GM19452 (cell line): ENCODE results near the gene TSPOAP1.
"Not testable (repeated sequence)": the region's sequence is repeated elsewhere in the genome, so short reads cannot be mapped to it uniquely, and the experiment has no call there.

Source experiments
- ATAC-seq: cut with Tn5 transposase; IDR thresholded peaks from one replicate; pipeline ENCODE4 v1.9.1; 2021; ENCODE audit not compliant: unreplicated experiment

TSPOAP1 gene

DNA sequence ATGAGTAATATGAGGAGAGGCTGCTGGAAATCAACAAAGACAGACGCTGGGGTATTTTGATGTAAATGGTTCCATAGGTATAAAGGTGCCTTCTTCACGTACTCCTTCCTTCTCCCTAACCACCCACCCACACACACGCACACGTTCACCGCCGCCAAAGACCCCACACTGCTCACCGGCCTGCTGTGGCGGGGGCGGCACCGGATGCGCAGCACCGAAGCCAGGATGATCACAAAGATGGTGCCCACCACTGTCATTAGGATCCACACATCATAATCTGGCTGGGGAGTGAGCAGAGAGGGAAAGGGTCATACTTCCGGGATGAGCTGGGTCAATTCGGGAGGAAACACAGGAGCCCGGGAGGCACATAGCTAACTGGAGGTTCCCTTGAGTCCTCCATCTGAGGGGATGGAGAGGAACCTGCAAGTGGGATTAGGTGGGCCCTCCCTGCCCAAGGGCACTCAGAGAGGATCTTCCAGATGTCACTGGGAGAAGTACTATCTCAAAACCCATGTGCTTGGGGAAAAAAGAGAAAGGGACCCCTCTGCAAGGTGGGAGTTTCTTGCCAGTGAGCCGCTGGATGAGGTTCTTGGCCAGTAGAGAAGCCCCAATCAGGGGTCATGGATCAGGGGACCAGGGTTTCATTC lies 33.9 kb upstream of the TSPOAP1 start:
- no peak for ATAC-seq

DNA sequence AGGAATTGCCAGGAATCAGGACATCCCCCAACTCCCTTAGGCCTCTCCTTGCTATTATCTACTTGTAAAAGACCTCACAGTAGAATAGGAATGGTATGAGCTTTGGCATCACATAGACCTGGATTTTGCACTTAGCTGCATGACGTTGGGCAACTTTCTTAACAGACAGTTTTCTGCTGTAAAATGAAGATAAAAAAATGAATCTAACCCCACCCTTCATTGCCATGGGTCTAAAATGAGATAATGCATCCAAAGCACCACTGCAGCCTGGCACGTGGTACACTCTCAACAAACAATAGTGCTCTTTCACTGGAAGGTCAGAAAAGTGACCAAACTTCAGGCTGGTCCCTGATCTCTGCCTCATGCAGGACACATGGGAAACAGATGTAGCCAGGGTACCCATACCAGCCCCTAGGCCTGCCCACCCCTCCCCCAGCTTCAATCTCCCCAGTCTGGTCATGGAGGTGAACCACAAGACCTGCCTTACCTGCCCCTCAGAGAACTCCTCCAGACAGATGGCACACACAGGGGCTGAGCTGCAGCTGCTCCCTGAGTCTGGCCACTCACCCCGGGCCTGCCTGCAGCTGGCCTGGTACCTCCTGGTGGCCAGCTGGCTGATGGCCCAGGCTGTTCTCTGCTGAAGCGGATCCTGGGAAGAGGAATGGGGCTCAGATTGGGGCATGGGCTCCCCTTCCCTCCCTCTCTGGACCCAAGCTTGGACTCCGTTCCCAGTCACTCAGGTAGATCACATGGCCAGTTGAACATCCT lies 31.9 kb upstream of the TSPOAP1 start:
- no peak for ATAC-seq

DNA sequence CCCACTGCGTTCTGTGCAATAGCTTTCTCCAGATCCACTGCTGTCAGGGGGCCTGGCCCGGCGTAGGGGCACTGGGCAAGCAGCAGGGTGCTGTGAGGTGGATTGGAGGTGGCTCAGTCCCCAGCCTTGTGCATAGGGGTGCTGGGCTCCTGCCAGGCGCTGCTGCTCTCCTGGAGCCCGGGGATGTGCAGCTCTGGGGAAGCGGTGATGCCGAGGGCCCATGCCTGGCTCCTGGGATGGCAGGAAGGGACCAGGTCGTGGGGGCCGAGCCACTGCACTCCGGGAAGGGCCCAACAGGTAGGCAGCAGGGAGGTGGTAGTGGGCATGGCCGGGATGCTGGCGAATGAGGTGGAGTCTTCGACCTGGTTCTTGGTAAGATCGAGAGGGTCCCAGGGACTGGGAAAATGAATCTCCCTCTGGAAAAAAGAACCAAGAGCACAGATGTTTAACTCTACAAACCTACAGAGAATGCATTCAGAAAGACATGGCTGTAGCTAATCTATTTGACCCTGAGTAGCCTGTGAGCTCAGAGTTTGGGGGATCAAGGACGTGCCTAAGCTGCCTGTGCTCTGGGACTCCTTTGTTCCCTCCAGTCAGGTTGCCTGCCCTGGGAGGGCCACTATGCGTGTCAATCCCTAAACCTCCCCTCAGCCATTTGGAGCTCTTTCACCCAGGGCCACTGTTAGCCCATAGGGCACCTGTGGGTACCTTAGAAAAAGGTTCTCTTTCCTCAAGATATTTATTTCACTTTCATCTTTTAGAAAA lies 30.0 kb upstream of the TSPOAP1 start:
- ATAC-seq: no peak

DNA sequence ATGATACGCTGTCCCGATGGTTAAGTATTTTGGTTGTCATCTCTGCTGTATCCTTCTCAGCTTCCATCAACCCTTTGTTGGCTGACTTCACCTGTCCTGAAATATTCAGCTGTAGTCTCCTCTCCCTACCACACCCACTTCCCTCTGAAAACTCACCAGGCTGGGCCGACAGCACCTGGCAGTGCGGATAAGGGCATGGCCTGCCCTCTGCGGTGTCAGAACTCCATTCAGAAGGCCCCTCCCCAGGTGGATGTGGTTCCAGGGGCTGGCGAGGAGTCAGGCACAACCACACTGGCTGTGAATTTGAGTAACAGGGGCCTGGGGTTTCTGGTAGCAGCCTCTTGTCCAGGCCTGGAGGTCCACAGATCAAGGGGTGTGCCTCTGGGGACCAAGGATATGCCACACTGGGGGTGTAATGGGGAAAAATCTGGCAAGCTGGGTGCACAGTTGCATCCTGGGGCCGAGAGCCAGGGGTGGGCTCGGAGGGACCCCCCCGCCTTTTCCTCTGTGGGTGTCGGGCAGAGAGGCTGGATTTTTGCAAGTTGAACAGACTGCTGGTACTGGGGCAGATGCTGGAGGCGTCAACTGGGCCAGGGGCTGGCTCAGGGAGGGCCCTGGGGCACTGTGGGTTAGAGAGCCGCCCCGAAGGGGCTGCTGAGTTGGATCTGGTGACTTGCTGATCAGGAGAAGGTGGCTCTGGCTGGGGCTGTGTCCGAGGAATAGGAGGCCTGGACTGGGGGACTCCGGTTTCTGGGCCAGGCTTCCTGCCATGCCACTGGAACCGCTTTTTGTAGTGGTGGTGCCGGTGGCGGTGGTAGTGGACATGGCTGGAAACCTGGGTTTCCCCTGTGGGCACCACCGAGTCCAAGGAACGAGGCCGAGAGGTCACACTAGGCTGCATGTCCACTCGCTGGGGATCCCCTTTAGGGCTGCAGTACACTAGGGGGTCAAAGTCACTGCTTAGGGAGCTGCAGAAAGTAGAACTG lies 29.0 kb upstream of the TSPOAP1 start:
- no peak for ATAC-seq

DNA sequence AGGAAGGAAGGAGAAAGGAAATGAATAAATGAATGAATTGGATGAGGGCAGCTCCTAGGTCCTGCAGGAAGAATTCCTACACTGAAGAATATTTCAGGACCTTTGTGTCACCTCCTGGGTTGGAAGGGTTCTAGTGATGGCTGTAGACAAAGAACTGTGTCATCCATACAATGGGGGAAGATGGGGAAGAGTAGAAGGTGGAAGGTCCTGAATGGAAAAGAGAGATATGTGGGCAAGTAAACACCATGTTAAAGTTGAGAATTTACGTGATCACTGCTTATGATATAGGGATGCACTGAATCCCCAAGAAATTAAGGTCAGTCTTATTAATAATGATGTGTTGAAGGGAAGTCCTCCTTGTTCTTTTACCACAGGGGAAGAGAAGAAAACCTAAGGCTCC lies 27.6 kb upstream of the TSPOAP1 start:
- ATAC-seq: no peak

DNA sequence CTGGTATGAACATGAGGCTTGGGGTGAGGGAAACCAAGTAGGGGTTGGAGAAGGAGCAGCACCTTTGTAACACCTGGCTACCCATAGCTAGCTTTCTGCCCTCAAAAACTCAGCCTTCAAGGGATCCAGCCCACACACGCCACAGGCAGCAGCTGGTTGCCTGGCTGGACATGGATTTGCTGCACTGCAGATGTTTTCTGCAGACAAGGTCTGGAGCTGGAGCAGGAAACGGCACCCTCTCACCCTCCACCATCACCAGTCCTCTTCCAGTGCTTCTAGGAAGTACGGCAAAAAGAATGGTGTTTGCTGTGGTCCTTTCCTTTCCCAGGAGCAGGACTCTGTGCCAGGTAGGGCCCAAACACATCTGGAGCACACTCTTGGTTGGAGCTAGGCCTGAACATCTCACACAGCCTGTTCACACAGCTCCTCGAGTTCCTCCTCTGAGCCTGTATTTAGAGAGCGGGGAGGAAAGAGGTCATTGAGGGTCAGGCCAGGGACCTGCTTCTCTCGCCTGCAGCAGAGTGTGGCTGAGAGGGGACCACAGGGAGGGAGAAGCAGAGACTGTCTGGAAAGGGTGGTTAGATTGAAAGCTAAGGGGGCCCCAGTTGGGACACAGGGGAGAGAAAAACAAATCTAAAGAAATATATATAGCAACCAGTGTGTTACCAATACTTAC lies 26.1 kb upstream of the TSPOAP1 start:
- no peak for ATAC-seq

DNA sequence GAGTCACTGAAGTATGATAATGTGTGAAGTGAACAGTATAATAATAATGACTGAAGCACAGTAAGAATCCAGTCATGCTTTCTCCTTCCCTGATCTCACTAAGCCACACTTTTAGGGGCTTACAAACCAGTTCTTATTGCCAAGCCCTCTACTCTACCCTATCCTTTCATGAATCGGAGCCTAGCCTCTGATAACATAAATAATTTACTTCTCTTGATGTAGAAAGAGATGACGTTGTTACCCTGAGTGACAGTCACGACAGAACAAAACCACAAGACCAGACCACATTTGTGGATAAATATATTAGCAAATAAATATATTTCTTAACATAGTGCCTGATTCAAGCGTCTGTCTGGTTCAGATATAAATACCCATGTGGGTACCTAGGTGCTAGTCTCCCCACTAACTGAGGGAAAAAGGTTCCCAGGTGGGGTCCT lies 24.8 kb upstream of the TSPOAP1 start:
- ATAC-seq: no peak

DNA sequence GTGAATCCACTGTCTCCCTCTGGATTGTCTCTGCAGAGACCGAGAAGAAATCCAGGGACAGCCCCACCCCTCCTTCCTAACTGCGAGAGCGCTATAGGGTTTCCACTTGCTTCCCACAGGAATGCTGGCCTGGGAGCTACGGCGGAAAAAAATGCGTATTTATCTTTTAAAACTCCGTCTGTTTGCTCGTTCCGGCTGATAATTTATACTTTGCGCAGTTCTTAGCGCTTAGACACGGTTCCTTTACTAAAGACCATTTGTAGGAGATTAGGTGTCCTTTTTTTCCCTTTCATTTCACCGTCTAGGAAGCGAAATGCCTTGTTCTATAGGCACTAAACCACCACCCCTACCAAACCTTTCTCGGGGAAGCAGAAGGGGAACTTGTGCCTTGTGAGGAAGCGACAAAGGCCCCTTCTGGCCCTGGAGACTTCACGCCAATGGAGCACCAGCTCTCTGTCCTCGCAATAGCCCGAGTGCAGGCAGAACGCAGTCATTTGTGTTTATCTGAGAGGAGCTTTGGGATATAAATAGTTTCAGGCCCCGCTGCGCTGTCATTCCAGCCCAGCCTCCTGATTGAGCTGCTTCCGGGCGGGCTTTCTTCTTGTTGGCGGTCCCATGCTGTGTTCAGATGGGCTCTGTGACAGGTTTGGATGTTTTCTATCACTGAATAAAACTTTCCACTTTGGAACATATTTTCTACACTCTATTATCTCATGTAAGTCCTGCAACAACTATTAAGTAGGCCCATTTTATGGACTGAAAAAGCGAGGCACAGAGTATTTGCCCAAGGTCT lies 24.2 kb upstream of the TSPOAP1 start:
- no peak for ATAC-seq

DNA sequence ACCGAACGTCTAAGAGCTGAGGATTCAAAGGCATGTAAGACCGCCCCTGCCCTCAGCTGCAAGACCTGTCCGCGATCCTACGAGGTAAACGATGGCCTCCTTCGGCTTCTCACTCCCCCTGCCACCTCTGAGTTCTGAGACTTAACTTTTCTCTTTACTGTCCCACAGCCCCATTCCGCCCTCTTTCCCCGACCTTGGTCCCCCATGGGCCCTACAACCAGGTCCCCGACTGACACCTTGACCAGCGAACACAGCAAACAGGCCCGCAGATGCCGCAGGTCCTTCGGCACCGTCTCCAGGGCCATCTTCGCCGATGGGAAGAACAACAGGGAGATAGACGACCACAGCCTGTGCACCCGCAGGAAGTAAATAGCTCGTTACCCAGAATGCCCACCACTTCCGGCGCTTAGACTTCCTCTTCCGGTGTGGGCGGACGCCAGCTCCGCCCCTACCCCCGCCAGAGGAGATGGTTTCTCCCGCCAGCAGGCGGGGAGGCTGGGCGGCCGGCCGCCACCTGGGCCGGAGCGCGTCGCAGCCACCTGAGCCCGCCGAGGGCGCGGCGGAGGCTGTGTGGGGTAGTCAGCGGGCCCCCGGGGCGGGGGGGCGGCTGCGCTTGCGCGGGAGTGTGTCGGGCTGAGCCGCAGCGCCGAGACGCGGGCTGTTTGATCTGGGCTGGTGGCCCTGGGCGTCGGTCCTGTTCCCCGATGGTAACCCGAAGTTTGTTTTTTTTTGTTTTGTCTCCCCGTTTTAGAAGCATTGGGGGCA lies 23.4 kb upstream of the TSPOAP1 start, which contains the start of gene SUPT4H1:
Gene SUPT4H1, minus strand, starts transcription at position 371 of the 765 bp plus-strand sequence. Its CDS starts 66 bp downstream, at position 305.
- peak; percentile 93 for ATAC-seq

DNA sequence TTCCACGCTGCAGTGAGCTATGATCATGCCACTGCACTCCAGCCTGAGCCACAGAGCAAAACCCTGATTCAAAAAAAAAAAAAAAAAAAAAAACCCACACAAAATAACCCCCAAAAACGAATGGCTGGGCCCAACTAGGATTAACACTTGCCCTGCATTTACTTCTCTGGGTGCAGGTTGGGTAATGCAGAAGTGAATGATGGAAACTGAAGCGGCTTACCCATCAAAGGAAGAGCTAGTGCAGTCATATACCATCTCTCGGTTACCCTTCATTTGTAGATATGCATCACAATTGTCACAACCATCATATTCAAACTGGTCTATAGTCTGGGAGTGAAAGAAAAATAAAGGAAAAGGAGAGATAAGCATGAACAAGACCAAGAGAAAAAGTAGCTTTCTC lies 22.6 kb upstream of the TSPOAP1 start:
- ATAC-seq: no peak

DNA sequence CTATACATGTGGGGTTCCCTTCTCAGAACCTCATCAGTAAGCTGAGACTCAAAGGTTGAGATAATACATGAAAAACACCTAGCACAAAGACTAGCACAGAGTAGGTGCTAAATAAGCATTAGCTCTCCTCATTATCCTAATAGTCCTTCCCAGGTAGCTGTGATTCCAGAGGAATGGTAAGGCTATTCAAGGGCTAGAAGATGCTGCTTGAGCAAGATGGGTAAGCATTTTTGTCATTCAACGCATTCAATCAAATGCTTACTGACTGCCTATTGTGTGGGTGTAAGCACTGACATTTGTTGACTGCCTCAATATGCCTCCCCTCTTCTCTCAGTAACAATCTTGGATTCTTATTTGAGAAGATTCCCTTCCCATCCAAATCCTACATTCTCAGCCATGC lies 19.4 kb upstream of the TSPOAP1 start:
- ATAC-seq: no peak

DNA sequence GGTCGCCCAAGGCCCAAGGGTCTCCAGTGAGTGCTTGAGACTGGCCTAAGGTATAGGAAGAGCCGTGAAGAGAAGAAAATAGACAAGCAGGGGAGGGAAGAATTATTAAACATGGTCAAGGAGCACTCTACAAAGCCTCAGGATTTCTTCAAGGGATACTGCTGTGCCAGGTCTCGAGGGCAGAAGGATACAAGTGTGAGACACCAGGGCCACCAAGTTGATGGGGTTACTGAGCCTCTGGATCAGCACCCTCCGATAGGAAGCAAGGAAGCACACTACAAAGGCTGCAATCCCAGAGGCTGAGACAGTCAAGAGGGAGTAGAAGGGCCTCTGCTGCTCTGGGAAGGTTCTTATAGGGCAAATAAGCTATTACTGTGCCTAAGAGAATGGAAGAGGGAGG lies 16.9 kb upstream of the TSPOAP1 start:
- no peak for ATAC-seq

DNA sequence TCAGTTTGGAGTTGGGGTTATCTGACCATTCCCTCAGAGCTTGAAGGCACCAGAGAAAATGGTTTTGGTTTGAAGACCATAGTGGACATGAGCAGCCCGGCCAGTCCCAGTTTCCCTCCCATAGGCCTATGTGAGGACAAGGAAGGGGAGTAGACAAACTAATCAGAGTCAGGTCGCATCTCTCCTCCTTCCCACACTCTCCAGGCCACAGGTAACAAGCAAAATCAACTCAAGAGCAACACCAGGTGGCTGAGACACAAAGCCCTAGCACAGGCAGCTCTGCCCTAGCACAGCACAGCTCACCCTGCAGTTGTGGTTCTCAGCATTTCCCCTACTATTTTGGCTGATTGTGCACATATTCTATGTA lies 16.2 kb upstream of the TSPOAP1 start:
- ATAC-seq: peak; percentile 40

DNA sequence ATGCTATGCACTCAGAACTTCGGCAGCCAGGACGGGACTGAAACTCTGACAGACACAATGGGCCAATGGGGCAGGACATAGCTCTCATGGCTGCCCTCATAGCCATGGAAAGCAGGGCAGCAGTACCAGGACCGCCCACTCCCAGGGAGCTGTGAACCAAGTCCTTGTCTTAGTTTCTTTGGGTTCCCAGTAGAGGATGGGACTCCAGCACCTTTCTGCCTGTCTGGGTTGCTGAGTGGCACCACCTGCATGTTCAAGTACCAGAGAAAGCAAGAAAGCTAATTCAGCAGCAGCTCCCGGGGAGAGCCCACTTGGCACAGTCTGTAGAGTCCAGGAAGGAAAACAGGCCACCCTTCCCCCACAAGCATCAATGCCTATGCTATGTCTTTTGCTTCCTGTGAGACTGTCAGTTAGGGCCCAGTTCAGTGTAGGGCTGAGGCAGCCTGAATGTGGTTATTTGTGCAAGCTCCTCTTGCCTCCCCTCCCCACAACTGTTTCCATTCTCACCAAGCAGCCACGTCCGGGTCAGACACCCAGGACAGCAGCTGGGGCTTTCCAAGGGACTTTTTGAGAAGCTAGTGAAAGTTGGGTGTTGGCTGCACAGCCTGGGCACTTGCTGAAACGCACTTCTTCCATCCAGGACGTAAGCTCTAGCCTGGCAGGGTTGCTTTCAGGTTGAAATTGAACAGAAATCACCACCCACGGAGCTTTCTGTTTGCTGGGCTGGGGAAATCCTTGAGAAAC lies 15.6 kb upstream of the TSPOAP1 start:
- peak; percentile 77 for ATAC-seq

DNA sequence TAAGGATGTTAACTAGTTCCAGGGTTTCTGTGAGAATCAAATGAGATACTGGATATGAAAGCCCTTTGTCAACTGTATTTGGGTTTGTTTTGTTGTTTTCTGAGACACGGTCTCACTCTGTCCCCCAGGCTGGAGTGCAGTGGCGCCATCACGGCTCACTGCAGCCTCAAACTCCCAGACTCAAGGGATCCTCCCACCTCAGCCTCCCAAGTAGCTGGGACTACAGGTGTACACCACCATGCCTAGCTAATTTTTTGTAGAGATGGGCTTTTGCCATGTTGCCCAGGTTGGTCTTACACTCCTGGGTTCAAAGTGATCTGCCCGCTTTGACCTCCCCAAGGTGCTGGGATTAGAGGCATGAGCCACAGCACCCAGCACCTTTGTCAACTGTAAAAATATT lies 14.5 kb upstream of the TSPOAP1 start:
- ATAC-seq: no peak

DNA sequence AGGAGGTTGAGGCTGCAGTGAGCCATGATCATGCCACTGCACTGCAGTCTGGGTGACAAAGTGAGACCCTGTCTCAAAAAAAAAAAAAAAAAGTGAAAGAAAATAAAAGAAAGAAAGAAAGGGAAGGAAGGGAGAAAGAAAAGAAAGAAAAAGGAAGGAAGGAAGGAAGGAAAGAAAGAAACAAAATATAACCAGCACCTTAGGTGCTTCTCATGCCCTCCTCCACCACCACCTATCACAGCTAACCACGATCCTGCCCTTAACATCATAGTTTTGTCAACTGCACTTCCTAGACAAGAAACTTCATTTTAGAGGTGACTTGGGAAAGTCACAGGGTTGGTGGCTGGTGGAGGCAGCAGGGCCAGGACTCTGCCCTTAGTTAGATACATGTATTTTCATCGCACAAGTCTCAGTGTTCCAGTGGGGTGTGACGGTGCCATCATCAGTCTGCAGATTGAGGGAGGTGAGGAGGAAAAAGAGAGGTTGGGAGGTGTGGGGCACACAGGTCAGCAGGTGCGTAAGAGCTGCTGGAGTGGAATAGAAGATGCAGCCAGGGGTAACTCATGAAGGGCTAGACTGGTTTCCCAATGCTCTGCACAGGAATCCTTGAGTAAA lies 13.4 kb upstream of the TSPOAP1 start:
- ATAC-seq: no peak

DNA sequence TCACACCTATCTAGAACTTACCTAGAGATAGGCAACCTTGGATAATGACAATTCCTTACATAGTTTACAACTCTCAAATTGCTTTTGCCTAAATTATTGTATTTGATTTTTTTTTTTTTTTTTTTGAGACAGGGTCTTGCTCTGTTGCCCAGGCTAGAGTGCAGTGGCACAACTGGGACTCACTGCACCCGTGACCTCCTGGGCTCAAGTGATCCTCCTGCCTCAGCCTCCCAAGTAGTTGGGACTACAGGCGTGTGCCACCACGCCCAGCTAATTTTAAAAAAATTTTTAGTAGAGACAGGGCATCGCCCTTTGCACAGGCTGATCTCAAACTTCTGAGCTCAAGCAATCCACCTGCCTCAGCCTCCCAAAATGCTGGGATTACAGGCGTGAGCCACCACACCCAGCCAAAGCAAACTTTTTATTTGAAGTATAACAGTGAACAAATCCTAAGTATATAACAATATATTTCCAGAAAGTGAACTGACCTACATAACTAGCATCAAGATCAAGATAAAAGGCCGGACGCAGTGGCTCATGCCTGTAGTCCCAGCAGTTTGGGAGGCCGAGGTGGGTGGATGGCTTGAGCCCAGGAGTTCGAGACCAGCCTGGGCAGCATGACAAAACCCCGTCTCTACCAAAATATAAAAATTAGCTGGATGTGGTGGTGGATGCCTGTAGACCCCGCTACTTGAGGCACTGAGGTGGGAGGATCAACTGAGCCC lies 12.7 kb upstream of the TSPOAP1 start:
- not testable (repeated sequence) for ATAC-seq
